ENCODE data around the gene ID2. TPM values are rescaled to one million over a fixed set of nuclear protein-coding genes. Genes with fewer than 3 reads are reported as not detected.

ID2 gene
- total and polyA plus RNA-seq, 2 donors (not counting 1 experiment from before 2014, with no cell fraction given), result 15.0 to 25.9 TPM

GRCh38 chr2:8636721-8637636, 44.9 kb upstream of the ID2 start:
- no peak for TF ChIP-seq EZH2 (IDR thresholded peaks at IDR 0.05; ENCODE audit: borderline replicate concordance, insufficient read depth, low read depth, low read length, poor library complexity, severe bottlenecking)
- no peak for TF ChIP-seq CTCF (IDR thresholded peaks at IDR 0.05)
- no peaks in the 10 kb centered on the region for H3K9me3 Mint-ChIP-seq (ENCODE audit: insufficient read depth)
- Histone ChIP-seq H3K27me3 (replicated peaks in 1 of 4; ENCODE audit: control extremely low read depth in 1 of 4, control insufficient read depth in 3 of 4, insufficient read depth in 4 of 4, low read length in 3 of 4) (no peaks in the 10 kb centered on the region), H3K9me3 (ENCODE audit: control extremely low read depth in 1 of 3, control insufficient read depth in 2 of 3, insufficient read depth in 1 of 3, low read length in 2 of 3) (no peaks in the 10 kb centered on the region), H3K27ac (ENCODE audit: low read length in 2 of 2) (no peak overlapping the region), H3K4me3 (ENCODE audit: control extremely low read depth in 1 of 5, extremely low read depth in 1 of 5, insufficient read depth in 1 of 5, low read depth in 2 of 5, low read length in 4 of 5) (no peak overlapping the region), H4K20me1 (ENCODE audit: control insufficient read depth, insufficient read depth, low read length, poor library complexity, severe bottlenecking) (no peaks in the 10 kb centered on the region), H3K79me2 (ENCODE audit: control insufficient read depth, insufficient read depth, low read length) (no peaks in the 10 kb centered on the region), H3K4me2 (replicated peaks; ENCODE audit: low read depth, low read length, poor library complexity, severe bottlenecking) (no peak overlapping the region), H3K9ac (ENCODE audit: low read length) (no peak overlapping the region), H2AFZ (ENCODE audit: insufficient read depth, low read depth, low read length, poor library complexity, severe bottlenecking) (no peak overlapping the region), H3K36me3 (replicated peaks in 1 of 2; ENCODE audit: control extremely low read depth in 1 of 2, control insufficient read depth in 1 of 2, extremely low read depth in 1 of 2, insufficient read depth in 2 of 2, low read length in 1 of 2) (no peaks in the 10 kb centered on the region), H3K4me1 (ENCODE audit: control insufficient read depth in 2 of 2, insufficient read depth in 2 of 2, low read length in 2 of 2) (no peaks in the 10 kb centered on the region)
- WGBS (ENCODE audit: insufficient coverage), result 94% methylated on average over 11 of the region's 16 CpGs
- ATAC-seq (ENCODE audit: low read depth) (no peak), DNase-seq (no peak)
- H3K4me3 Mint-ChIP-seq, result no peak overlapping the region
- peaks cover 16% of the 10 kb centered on the region for H3K27me3 Mint-ChIP-seq
- intact Hi-C loops (cut with micrococcal nuclease), result no loop called here
- no peak overlapping the region for H3K27ac Mint-ChIP-seq
- POLR2A ChIA-PET, result no interaction called here
- peaks cover 2% of the 10 kb centered on the region for H3K4me1 Mint-ChIP-seq
- CTCF ChIA-PET, result no interaction called here

GRCh38 chr2:8638327-8638726, 43.5 kb upstream of the ID2 start:
- Histone ChIP-seq H4K20me1 (ENCODE audit: control insufficient read depth, insufficient read depth, low read length, poor library complexity, severe bottlenecking) (no peaks in the 10 kb centered on the region), H2AFZ (ENCODE audit: insufficient read depth, low read depth, low read length, poor library complexity, severe bottlenecking) (no peak overlapping the region), H3K4me1 (ENCODE audit: control insufficient read depth in 2 of 2, insufficient read depth in 2 of 2, low read length in 2 of 2) (no peaks in the 10 kb centered on the region), H3K27me3 (replicated peaks in 1 of 4; ENCODE audit: control extremely low read depth in 1 of 4, control insufficient read depth in 3 of 4, insufficient read depth in 4 of 4, low read length in 3 of 4) (no peaks in the 10 kb centered on the region), H3K4me3 (ENCODE audit: control extremely low read depth in 1 of 5, extremely low read depth in 1 of 5, insufficient read depth in 1 of 5, low read depth in 2 of 5, low read length in 4 of 5) (no peak overlapping the region), H3K9ac (ENCODE audit: low read length) (no peak overlapping the region), H3K4me2 (replicated peaks; ENCODE audit: low read depth, low read length, poor library complexity, severe bottlenecking) (no peak overlapping the region), H3K27ac (ENCODE audit: low read length in 2 of 2) (no peak overlapping the region), H3K9me3 (ENCODE audit: control extremely low read depth in 1 of 3, control insufficient read depth in 2 of 3, insufficient read depth in 1 of 3, low read length in 2 of 3) (no peaks in the 10 kb centered on the region), H3K36me3 (replicated peaks in 1 of 2; ENCODE audit: control extremely low read depth in 1 of 2, control insufficient read depth in 1 of 2, extremely low read depth in 1 of 2, insufficient read depth in 2 of 2, low read length in 1 of 2) (no peaks in the 10 kb centered on the region), H3K79me2 (ENCODE audit: control insufficient read depth, insufficient read depth, low read length) (no peaks in the 10 kb centered on the region)
- Mint-ChIP-seq H3K9me3 (ENCODE audit: insufficient read depth) (no peaks in the 10 kb centered on the region), H3K4me1 (no peaks in the 10 kb centered on the region), H3K4me3 (no peak overlapping the region), H3K27ac (no peak overlapping the region), H3K27me3 (peaks cover 17% of the 10 kb centered on the region)
- DNase-seq (no peak), ATAC-seq (ENCODE audit: low read depth) (no peak)
- 92% methylated on average over 6 of the region's 12 CpGs for WGBS (ENCODE audit: insufficient coverage)
- ChIA-PET CTCF (no interaction called here), POLR2A (no interaction called here)
- no peak for TF ChIP-seq CTCF (IDR thresholded peaks at IDR 0.05)
- no peak for TF ChIP-seq EZH2 (IDR thresholded peaks at IDR 0.05; ENCODE audit: borderline replicate concordance, insufficient read depth, low read depth, low read length, poor library complexity, severe bottlenecking)
- intact Hi-C loops (cut with micrococcal nuclease), result no loop called here

Measured in B cell (primary cell).